Measurements from ENCODE around the gene TMEM218.

Gene TMEM218

GRCh38 chr11:125111343-125112207 is at the start of gene TMEM218:
TMEM218 (minus strand) TSS chr11:125111626; CDS start chr11:125102241, 9,385 bp downstream.
- Histone ChIP-seq H3K27me3 (ENCODE audit: control insufficient read depth in 1 of 2, insufficient read depth in 2 of 2, low read length in 2 of 2) (no peaks in the 10 kb centered on the region), H3K4me3 (ENCODE audit: low read depth in 1 of 2, low read length in 2 of 2) (peak within 1 kb of the TSS; percentile 78 to 97), H3K27ac (ENCODE audit: low read depth, low read length) (peak within 1 kb of the TSS; percentile 38), H3K4me1 (ENCODE audit: insufficient read depth, low read length) (peaks cover 13% of the 10 kb centered on the region), H3K9me3 (ENCODE audit: low read length) (no peaks in the 10 kb centered on the region), H3K9ac (ENCODE audit: low read length) (peak within 1 kb of the TSS; percentile 87), H3K36me3 (ENCODE audit: insufficient read depth, low read length) (no peaks in the 10 kb centered on the region)

GRCh38 chr11:125157953-125158680 is 46.7 kb upstream of the TMEM218 start:
- Histone ChIP-seq H3K4me1 (ENCODE audit: insufficient read depth, low read length) (no peaks in the 10 kb centered on the region), H3K9me3 (ENCODE audit: low read length) (no peaks in the 10 kb centered on the region), H3K36me3 (ENCODE audit: insufficient read depth, low read length) (no peaks in the 10 kb centered on the region), H3K4me3 (ENCODE audit: low read depth in 1 of 2, low read length in 2 of 2) (no peak overlapping the region), H3K27ac (ENCODE audit: low read depth, low read length) (no peak overlapping the region), H3K9ac (ENCODE audit: low read length) (no peak overlapping the region), H3K27me3 (ENCODE audit: control insufficient read depth in 1 of 2, insufficient read depth in 2 of 2, low read length in 2 of 2) (peaks cover 0 to 6% of the 10 kb centered on the region in 2 donors)

GRCh38 chr11:125157118-125157733 is 45.8 kb upstream of the TMEM218 start:
- no peaks in the 10 kb centered on the region for H3K9me3 ChIP-seq (ENCODE audit: low read length)
- no peak overlapping the region for H3K27ac ChIP-seq (ENCODE audit: low read depth, low read length)
- H3K36me3 ChIP-seq (ENCODE audit: insufficient read depth, low read length), result no peaks in the 10 kb centered on the region
- no peak overlapping the region for H3K4me3 ChIP-seq (ENCODE audit: low read depth in 1 of 2, low read length in 2 of 2)
- no peaks in the 10 kb centered on the region for H3K4me1 ChIP-seq (ENCODE audit: insufficient read depth, low read length)
- H3K9ac ChIP-seq (ENCODE audit: low read length), result no peak overlapping the region
- peaks cover 0 to 6% of the 10 kb centered on the region in 2 donors for H3K27me3 ChIP-seq (ENCODE audit: control insufficient read depth in 1 of 2, insufficient read depth in 2 of 2, low read length in 2 of 2)

- Histone ChIP-seq H3K27ac (ENCODE audit: low read depth, low read length) (no peak overlapping the region), H3K9me3 (ENCODE audit: low read length) (no peaks in the 10 kb centered on the region), H3K4me3 (ENCODE audit: low read depth in 1 of 2, low read length in 2 of 2) (no peak overlapping the region), H3K4me1 (ENCODE audit: insufficient read depth, low read length) (no peaks in the 10 kb centered on the region), H3K36me3 (ENCODE audit: insufficient read depth, low read length) (no peaks in the 10 kb centered on the region), H3K27me3 (ENCODE audit: control insufficient read depth in 1 of 2, insufficient read depth in 2 of 2, low read length in 2 of 2) (peaks cover 0 to 6% of the 10 kb centered on the region in 2 donors), H3K9ac (ENCODE audit: low read length) (no peak overlapping the region)
These were observed 45.1 kb upstream of the TMEM218 start for GRCh38 chr11:125156346-125157117.

GRCh38 chr11:125155767-125156166 is 44.3 kb upstream of the TMEM218 start:
- no peak overlapping the region for H3K4me3 ChIP-seq (ENCODE audit: low read depth in 1 of 2, low read length in 2 of 2)
- H3K27ac ChIP-seq (ENCODE audit: low read depth, low read length), result no peak overlapping the region
- no peak overlapping the region for H3K9ac ChIP-seq (ENCODE audit: low read length)
- no peaks in the 10 kb centered on the region for H3K4me1 ChIP-seq (ENCODE audit: insufficient read depth, low read length)
- H3K27me3 ChIP-seq (ENCODE audit: control insufficient read depth in 1 of 2, insufficient read depth in 2 of 2, low read length in 2 of 2), result peaks cover 0 to 6% of the 10 kb centered on the region in 2 donors
- no peaks in the 10 kb centered on the region for H3K36me3 ChIP-seq (ENCODE audit: insufficient read depth, low read length)
- no peaks in the 10 kb centered on the region for H3K9me3 ChIP-seq (ENCODE audit: low read length)

- Histone ChIP-seq H3K4me3 (ENCODE audit: low read depth in 1 of 2, low read length in 2 of 2) (no peak overlapping the region), H3K36me3 (ENCODE audit: insufficient read depth, low read length) (no peaks in the 10 kb centered on the region), H3K27me3 (ENCODE audit: control insufficient read depth in 1 of 2, insufficient read depth in 2 of 2, low read length in 2 of 2) (peaks cover 0 to 6% of the 10 kb centered on the region in 2 donors), H3K27ac (ENCODE audit: low read depth, low read length) (no peak overlapping the region), H3K4me1 (ENCODE audit: insufficient read depth, low read length) (no peaks in the 10 kb centered on the region), H3K9me3 (ENCODE audit: low read length) (no peaks in the 10 kb centered on the region), H3K9ac (ENCODE audit: low read length) (no peak overlapping the region)
These were observed 43.6 kb upstream of the TMEM218 start for GRCh38 chr11:125155100-125155444.

- no peak overlapping the region for H3K4me3 ChIP-seq (ENCODE audit: low read depth in 1 of 2, low read length in 2 of 2)
- no peaks in the 10 kb centered on the region for H3K9me3 ChIP-seq (ENCODE audit: low read length)
- H3K27ac ChIP-seq (ENCODE audit: low read depth, low read length), result no peak overlapping the region
- no peaks in the 10 kb centered on the region for H3K36me3 ChIP-seq (ENCODE audit: insufficient read depth, low read length)
- peaks cover 0 to 6% of the 10 kb centered on the region in 2 donors for H3K27me3 ChIP-seq (ENCODE audit: control insufficient read depth in 1 of 2, insufficient read depth in 2 of 2, low read length in 2 of 2)
- no peaks in the 10 kb centered on the region for H3K4me1 ChIP-seq (ENCODE audit: insufficient read depth, low read length)
- no peak overlapping the region for H3K9ac ChIP-seq (ENCODE audit: low read length)
These were observed 43.1 kb upstream of the TMEM218 start for GRCh38 chr11:125154378-125155099.

- H3K4me3 ChIP-seq (ENCODE audit: low read depth in 1 of 2, low read length in 2 of 2), result no peak overlapping the region
- no peaks in the 10 kb centered on the region for H3K36me3 ChIP-seq (ENCODE audit: insufficient read depth, low read length)
- H3K27ac ChIP-seq (ENCODE audit: low read depth, low read length), result no peak overlapping the region
- no peak overlapping the region for H3K9ac ChIP-seq (ENCODE audit: low read length)
- H3K27me3 ChIP-seq (ENCODE audit: control insufficient read depth in 1 of 2, insufficient read depth in 2 of 2, low read length in 2 of 2), result peaks cover 0 to 6% of the 10 kb centered on the region in 2 donors
- no peaks in the 10 kb centered on the region for H3K4me1 ChIP-seq (ENCODE audit: insufficient read depth, low read length)
- no peaks in the 10 kb centered on the region for H3K9me3 ChIP-seq (ENCODE audit: low read length)
These were observed 42.4 kb upstream of the TMEM218 start for GRCh38 chr11:125153837-125154236.

GRCh38 chr11:125148743-125149142 is 37.3 kb upstream of the TMEM218 start:
- no peaks in the 10 kb centered on the region for H3K27me3 ChIP-seq (ENCODE audit: control insufficient read depth in 1 of 2, insufficient read depth in 2 of 2, low read length in 2 of 2)
- no peaks in the 10 kb centered on the region for H3K9me3 ChIP-seq (ENCODE audit: low read length)
- H3K4me3 ChIP-seq (ENCODE audit: low read depth in 1 of 2, low read length in 2 of 2), result no peak overlapping the region
- H3K27ac ChIP-seq (ENCODE audit: low read depth, low read length), result no peak overlapping the region
- no peaks in the 10 kb centered on the region for H3K4me1 ChIP-seq (ENCODE audit: insufficient read depth, low read length)
- H3K36me3 ChIP-seq (ENCODE audit: insufficient read depth, low read length), result no peaks in the 10 kb centered on the region
- no peak overlapping the region for H3K9ac ChIP-seq (ENCODE audit: low read length)

- no peaks in the 10 kb centered on the region for H3K4me1 ChIP-seq (ENCODE audit: insufficient read depth, low read length)
- H3K9ac ChIP-seq (ENCODE audit: low read length), result no peak overlapping the region
- no peak overlapping the region for H3K27ac ChIP-seq (ENCODE audit: low read depth, low read length)
- no peak overlapping the region for H3K4me3 ChIP-seq (ENCODE audit: low read depth in 1 of 2, low read length in 2 of 2)
- H3K36me3 ChIP-seq (ENCODE audit: insufficient read depth, low read length), result no peaks in the 10 kb centered on the region
- no peaks in the 10 kb centered on the region for H3K9me3 ChIP-seq (ENCODE audit: low read length)
- H3K27me3 ChIP-seq (ENCODE audit: control insufficient read depth in 1 of 2, insufficient read depth in 2 of 2, low read length in 2 of 2), result no peaks in the 10 kb centered on the region
These were observed 36.6 kb upstream of the TMEM218 start for GRCh38 chr11:125148011-125148410.
